Measurements from ENCODE around the gene TMEM134. TPM values are rescaled to one million over a fixed set of nuclear protein-coding genes. Genes with fewer than 3 reads are reported as not detected.

TMEM134 gene
- total and polyA plus RNA-seq, 10 of the 15 experiments (the other 5 are each of a cell fraction or from before 2014, with no cell fraction given): 1.6 to 93.8 (median 27.8) TPM

DNA sequence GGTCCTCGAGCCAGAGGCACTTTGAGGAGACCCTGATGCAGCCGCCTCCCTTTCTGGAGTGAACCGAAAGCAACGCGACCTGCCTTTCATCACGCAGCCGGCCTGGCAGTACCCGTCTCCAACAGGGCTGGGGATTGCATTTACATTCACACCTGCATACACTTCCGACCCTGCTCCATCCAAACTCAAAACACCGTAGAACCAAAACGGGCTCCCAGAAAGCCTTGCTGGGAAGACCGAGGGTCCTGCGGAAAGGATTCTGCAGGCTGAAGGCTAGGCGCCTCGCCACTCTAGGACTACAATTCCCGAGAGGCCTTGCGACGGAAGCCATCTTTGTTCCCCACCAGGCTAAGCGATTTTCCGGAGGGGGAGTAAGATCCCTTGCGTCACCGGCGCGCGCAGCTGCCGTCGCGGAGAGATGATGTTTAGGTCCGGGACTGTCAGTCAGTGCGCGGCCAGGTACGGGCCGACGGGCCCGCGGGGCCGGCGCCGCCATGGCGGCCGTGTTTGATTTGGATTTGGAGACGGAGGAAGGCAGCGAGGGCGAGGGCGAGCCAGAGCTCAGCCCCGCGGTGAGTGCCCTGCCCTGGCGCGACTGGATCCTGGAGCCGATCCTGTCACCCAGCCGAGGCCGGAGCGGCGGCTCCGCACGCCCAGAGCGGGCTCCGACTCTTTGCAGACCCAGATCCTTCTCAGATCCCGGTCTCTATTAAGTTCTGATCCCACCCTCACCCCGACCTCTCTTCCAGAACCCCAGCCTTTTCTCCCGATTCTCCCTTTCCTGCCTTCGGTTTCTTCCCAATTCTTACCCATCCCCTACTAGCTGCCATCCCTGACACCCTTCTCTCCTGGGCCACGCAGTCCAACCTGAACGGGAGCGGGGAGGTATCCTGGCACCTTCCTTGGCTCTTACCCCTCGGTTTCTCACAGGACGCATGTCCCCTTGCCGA, 40.7 kb downstream of the TMEM134 start, which contains the start of gene RPS6KB2 (continued):
- no peak for TF ChIP-seq CBX3 (IDR thresholded peaks at IDR 0.05; ENCODE audit: borderline replicate concordance, low read depth)
- TF ChIP-seq PAX5 (IDR thresholded peaks at IDR 0.05; ENCODE audit: borderline replicate concordance, low read depth, low read length): no peak
- TF ChIP-seq, protein P1, sequence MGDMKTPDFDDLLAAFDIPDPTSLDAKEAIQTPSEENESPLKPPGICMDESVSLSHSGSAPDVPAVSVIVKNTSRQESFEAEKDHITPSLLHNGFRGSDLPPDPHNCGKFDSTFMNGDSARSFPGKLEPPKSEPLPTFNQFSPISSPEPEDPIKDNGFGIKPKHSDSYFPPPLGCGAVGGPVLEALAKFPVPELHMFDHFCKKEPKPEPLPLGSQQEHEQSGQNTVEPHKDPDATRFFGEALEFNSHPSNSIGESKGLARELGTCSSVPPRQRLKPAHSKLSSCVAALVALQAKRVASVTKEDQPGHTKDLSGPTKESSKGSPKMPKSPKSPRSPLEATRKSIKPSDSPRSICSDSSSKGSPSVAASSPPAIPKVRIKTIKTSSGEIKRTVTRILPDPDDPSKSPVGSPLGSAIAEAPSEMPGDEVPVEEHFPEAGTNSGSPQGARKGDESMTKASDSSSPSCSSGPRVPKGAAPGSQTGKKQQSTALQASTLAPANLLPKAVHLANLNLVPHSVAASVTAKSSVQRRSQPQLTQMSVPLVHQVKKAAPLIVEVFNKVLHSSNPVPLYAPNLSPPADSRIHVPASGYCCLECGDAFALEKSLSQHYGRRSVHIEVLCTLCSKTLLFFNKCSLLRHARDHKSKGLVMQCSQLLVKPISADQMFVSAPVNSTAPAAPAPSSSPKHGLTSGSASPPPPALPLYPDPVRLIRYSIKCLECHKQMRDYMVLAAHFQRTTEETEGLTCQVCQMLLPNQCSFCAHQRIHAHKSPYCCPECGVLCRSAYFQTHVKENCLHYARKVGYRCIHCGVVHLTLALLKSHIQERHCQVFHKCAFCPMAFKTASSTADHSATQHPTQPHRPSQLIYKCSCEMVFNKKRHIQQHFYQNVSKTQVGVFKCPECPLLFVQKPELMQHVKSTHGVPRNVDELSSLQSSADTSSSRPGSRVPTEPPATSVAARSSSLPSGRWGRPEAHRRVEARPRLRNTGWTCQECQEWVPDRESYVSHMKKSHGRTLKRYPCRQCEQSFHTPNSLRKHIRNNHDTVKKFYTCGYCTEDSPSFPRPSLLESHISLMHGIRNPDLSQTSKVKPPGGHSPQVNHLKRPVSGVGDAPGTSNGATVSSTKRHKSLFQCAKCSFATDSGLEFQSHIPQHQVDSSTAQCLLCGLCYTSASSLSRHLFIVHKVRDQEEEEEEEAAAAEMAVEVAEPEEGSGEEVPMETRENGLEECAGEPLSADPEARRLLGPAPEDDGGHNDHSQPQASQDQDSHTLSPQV (IDR thresholded peaks at IDR 0.05): no peak
- TF ChIP-seq LARP7 (IDR thresholded peaks at IDR 0.05): peak; percentile 81
- TF ChIP-seq, protein P2, sequence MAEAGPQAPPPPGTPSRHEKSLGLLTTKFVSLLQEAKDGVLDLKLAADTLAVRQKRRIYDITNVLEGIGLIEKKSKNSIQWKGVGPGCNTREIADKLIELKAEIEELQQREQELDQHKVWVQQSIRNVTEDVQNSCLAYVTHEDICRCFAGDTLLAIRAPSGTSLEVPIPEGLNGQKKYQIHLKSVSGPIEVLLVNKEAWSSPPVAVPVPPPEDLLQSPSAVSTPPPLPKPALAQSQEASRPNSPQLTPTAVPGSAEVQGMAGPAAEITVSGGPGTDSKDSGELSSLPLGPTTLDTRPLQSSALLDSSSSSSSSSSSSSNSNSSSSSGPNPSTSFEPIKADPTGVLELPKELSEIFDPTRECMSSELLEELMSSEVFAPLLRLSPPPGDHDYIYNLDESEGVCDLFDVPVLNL (IDR thresholded peaks at IDR 0.05; ENCODE audit: low read depth, low read length): peak; percentile 50; the same call in 1 of the 2 replicates
- TF ChIP-seq NR2F1 (conservative IDR thresholded peaks at IDR 0.05): no peak
- TF ChIP-seq, protein P3, sequence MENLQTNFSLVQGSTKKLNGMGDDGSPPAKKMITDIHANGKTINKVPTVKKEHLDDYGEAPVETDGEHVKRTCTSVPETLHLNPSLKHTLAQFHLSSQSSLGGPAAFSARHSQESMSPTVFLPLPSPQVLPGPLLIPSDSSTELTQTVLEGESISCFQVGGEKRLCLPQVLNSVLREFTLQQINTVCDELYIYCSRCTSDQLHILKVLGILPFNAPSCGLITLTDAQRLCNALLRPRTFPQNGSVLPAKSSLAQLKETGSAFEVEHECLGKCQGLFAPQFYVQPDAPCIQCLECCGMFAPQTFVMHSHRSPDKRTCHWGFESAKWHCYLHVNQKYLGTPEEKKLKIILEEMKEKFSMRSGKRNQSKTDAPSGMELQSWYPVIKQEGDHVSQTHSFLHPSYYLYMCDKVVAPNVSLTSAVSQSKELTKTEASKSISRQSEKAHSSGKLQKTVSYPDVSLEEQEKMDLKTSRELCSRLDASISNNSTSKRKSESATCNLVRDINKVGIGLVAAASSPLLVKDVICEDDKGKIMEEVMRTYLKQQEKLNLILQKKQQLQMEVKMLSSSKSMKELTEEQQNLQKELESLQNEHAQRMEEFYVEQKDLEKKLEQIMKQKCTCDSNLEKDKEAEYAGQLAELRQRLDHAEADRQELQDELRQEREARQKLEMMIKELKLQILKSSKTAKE (IDR thresholded peaks at IDR 0.05; ENCODE audit: low read depth, poor library complexity, severe bottlenecking): no peak
- TF ChIP-seq CEBPB (IDR thresholded peaks at IDR 0.05; ENCODE audit: borderline replicate concordance in 1 of 2, low read depth in 2 of 2, low read length in 2 of 2): no peak
- TF ChIP-seq, protein P4, sequence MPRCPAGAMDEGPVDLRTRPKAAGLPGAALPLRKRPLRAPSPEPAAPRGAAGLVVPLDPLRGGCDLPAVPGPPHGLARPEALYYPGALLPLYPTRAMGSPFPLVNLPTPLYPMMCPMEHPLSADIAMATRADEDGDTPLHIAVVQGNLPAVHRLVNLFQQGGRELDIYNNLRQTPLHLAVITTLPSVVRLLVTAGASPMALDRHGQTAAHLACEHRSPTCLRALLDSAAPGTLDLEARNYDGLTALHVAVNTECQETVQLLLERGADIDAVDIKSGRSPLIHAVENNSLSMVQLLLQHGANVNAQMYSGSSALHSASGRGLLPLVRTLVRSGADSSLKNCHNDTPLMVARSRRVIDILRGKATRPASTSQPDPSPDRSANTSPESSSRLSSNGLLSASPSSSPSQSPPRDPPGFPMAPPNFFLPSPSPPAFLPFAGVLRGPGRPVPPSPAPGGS (IDR thresholded peaks at IDR 0.05; ENCODE audit: borderline replicate concordance, insufficient read depth, low read depth, low read length, poor library complexity, severe bottlenecking): no peak
- no peak for TF ChIP-seq NR2C2 (IDR thresholded peaks at IDR 0.05; ENCODE audit: borderline replicate concordance, control insufficient read depth, insufficient read length, low read depth)
- TF ChIP-seq, protein P5, sequence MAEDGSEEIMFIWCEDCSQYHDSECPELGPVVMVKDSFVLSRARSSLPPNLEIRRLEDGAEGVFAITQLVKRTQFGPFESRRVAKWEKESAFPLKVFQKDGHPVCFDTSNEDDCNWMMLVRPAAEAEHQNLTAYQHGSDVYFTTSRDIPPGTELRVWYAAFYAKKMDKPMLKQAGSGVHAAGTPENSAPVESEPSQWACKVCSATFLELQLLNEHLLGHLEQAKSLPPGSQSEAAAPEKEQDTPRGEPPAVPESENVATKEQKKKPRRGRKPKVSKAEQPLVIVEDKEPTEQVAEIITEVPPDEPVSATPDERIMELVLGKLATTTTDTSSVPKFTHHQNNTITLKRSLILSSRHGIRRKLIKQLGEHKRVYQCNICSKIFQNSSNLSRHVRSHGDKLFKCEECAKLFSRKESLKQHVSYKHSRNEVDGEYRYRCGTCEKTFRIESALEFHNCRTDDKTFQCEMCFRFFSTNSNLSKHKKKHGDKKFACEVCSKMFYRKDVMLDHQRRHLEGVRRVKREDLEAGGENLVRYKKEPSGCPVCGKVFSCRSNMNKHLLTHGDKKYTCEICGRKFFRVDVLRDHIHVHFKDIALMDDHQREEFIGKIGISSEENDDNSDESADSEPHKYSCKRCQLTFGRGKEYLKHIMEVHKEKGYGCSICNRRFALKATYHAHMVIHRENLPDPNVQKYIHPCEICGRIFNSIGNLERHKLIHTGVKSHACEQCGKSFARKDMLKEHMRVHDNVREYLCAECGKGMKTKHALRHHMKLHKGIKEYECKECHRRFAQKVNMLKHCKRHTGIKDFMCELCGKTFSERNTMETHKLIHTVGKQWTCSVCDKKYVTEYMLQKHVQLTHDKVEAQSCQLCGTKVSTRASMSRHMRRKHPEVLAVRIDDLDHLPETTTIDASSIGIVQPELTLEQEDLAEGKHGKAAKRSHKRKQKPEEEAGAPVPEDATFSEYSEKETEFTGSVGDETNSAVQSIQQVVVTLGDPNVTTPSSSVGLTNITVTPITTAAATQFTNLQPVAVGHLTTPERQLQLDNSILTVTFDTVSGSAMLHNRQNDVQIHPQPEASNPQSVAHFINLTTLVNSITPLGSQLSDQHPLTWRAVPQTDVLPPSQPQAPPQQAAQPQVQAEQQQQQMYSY (CRISPR knock-in tag; IDR thresholded peaks at IDR 0.05): no peak
- TF ChIP-seq HDAC2 (IDR thresholded peaks at IDR 0.05): no peak
- TF ChIP-seq CREB1 (IDR thresholded peaks at IDR 0.05; ENCODE audit: low read depth): no peak
- TF ChIP-seq RBBP5 (conservative IDR thresholded peaks at IDR 0.05): no peak
- TF ChIP-seq TCF3 (IDR thresholded peaks at IDR 0.05; ENCODE audit: borderline replicate concordance, insufficient read depth, low read depth, low read length): peak; percentile 70; the same call in 1 of the 2 replicates
- no peak for TF ChIP-seq CBFB (IDR thresholded peaks at IDR 0.05; ENCODE audit: low read depth)

All from GM12878 (cell line).